ENCODE results near the gene GRP. TPM values are rescaled to one million over a fixed set of nuclear protein-coding genes. Genes with fewer than 3 reads are reported as not detected.
A peak's percentile ranks its signal among the peaks of the same experiment; 100 is the strongest.

GRP gene
- total RNA-seq, 1 experiment from 2014 or later, result not detected

- no peak overlapping the region for H2BK5ac ChIP-seq (ENCODE audit: insufficient read length, low read length)
- Mint-ChIP-seq H3K4me1 (peaks cover 25 to 29% of the 10 kb centered on the region in 2 experiments), H3K27me3 (ENCODE audit: low read depth) (peaks cover 99% of the 10 kb centered on the region), H3K4me3 (peak overlapping the region in 1 of 2 experiments; percentile 36; a peak in 1 of 5 replicates), H3K36me3 (ENCODE audit: insufficient read depth in 1 of 3, low read depth in 3 of 3) (no peaks in the 10 kb centered on the region), H3K9me3 (peaks cover 0 to 5% of the 10 kb centered on the region in 2 experiments; a peak in 1 of 5 replicates), H3K27ac (no peak overlapping the region)
- H3K9me3 ChIP-seq (ENCODE audit: control insufficient read depth, low read depth, low read length), result no peaks in the 10 kb centered on the region
- no peaks in the 10 kb centered on the region for H3K4me1 ChIP-seq (ENCODE audit: insufficient read depth, low read length)
- H2BK20ac ChIP-seq (ENCODE audit: low read depth, low read length, poor library complexity, severe bottlenecking), result no peak overlapping the region
- no peak overlapping the region for H4K91ac ChIP-seq (ENCODE audit: insufficient read length, low read depth, low read length)
- WGBS (ENCODE audit: extremely low coverage, insufficient read length, low lambda C conversion rate), result no CpG with 5 or more reads among the region's 5 CpGs
- H2AFZ ChIP-seq (ENCODE audit: low read length), result no peak overlapping the region
- H3K79me2 ChIP-seq (ENCODE audit: insufficient read depth, low read length), result no peaks in the 10 kb centered on the region
- peaks cover 55% of the 10 kb centered on the region for H3K27me3 ChIP-seq (ENCODE audit: insufficient read depth, low read length)
- H3K14ac ChIP-seq (ENCODE audit: insufficient read depth, low read length), result no peak overlapping the region
- no peaks in the 10 kb centered on the region for H3K79me1 ChIP-seq (ENCODE audit: insufficient read depth, low read depth, low read length, poor library complexity, severe bottlenecking)
- no peak overlapping the region for H3T11ph ChIP-seq (ENCODE audit: low read length)
- H3K4ac ChIP-seq (ENCODE audit: low read depth, low read length), result no peak overlapping the region
- no peak overlapping the region for H3K56ac ChIP-seq (ENCODE audit: insufficient read length, low read depth, low read length)
- peaks cover 12% of the 10 kb centered on the region for H3K23me2 ChIP-seq (ENCODE audit: insufficient read length, low read depth, low read length, poor library complexity, severe bottlenecking)
- H2BK12ac ChIP-seq (ENCODE audit: insufficient read length, low read depth, low read length), result no peak overlapping the region
- no peak overlapping the region for H3K9ac ChIP-seq (ENCODE audit: extremely low read depth, insufficient read length, low read length)
- no peak overlapping the region for H4K8ac ChIP-seq (replicated peaks; ENCODE audit: insufficient read length, low read depth, low read length)
- H2AK5ac ChIP-seq (ENCODE audit: insufficient read length, low read length), result no peak overlapping the region
- TF ChIP-seq CTCF (conservative IDR thresholded peaks at IDR 0.05), result no peak
- no peak overlapping the region for H3K23ac ChIP-seq (ENCODE audit: insufficient read length, low read depth, low read length)
- no peak overlapping the region for H2BK120ac ChIP-seq (ENCODE audit: low read depth, low read length, poor library complexity, severe bottlenecking)
- H3K4me2 ChIP-seq (ENCODE audit: insufficient read depth, insufficient read length, low read length), result no peak overlapping the region
- H4K5ac ChIP-seq (ENCODE audit: insufficient read length, low read depth, low read length), result no peak overlapping the region
- no peak overlapping the region for H2BK15ac ChIP-seq (ENCODE audit: low read depth, low read length)
- no peak for DNase-seq
- no peak overlapping the region for H3K18ac ChIP-seq (ENCODE audit: insufficient read length, low read depth, low read length)
- H4K20me1 ChIP-seq (ENCODE audit: control insufficient read depth, insufficient read depth, insufficient read length), result no peaks in the 10 kb centered on the region
- no peak overlapping the region for H3K27ac ChIP-seq (ENCODE audit: insufficient read length, low read depth, low read length)
Observed at GRCh38 chr18:59276047-59276446, 56.1 kb downstream of the GRP start.

Measured in H9 (cell line).